ENCODE measurements around the gene CACNA2D4. TPM values are rescaled to one million over a fixed set of nuclear protein-coding genes. Genes with fewer than 3 reads are reported as not detected.

The CACNA2D4 gene
- total RNA-seq, 6 experiments from 2014 or later, result 0.07 to 0.26 (median 0.23) TPM; not detected in 2

DNA sequence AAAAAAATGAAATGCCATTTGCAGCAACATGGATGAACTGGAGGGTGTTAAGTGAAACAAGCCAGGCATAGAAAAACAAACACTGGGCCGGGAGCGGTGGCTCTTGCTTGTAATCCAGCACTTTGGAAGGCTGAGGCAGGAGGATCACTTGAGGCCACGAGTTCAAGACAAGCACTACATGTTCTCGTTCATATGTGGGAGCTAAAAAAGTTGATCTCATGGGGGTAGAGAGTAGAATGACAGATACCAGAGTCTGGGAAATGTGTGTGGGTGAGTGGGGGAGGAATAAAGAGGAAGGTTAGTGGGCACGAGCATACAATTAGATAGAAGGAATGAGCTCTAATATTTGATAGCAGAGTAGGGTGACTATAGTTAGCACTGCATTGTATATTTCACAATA, 21.5 kb downstream of the CACNA2D4 start:
- H3K27me3 Mint-ChIP-seq (ENCODE audit: insufficient read depth), result peaks cover 6% of the 10 kb centered on the region
- H3K9me3 Mint-ChIP-seq, result peaks cover 7% of the 10 kb centered on the region
- no peak overlapping the region for H3K4me3 Mint-ChIP-seq
- TF ChIP-seq, protein P1, sequence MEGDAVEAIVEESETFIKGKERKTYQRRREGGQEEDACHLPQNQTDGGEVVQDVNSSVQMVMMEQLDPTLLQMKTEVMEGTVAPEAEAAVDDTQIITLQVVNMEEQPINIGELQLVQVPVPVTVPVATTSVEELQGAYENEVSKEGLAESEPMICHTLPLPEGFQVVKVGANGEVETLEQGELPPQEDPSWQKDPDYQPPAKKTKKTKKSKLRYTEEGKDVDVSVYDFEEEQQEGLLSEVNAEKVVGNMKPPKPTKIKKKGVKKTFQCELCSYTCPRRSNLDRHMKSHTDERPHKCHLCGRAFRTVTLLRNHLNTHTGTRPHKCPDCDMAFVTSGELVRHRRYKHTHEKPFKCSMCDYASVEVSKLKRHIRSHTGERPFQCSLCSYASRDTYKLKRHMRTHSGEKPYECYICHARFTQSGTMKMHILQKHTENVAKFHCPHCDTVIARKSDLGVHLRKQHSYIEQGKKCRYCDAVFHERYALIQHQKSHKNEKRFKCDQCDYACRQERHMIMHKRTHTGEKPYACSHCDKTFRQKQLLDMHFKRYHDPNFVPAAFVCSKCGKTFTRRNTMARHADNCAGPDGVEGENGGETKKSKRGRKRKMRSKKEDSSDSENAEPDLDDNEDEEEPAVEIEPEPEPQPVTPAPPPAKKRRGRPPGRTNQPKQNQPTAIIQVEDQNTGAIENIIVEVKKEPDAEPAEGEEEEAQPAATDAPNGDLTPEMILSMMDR (IDR thresholded peaks at IDR 0.05), result no peak
- no peak for DNase-seq
- no peaks in the 10 kb centered on the region for H3K4me1 Mint-ChIP-seq (ENCODE audit: low read depth)
- H3K36me3 Mint-ChIP-seq (ENCODE audit: low read depth), result no peaks in the 10 kb centered on the region
- no peak overlapping the region for H3K27ac Mint-ChIP-seq

DNA sequence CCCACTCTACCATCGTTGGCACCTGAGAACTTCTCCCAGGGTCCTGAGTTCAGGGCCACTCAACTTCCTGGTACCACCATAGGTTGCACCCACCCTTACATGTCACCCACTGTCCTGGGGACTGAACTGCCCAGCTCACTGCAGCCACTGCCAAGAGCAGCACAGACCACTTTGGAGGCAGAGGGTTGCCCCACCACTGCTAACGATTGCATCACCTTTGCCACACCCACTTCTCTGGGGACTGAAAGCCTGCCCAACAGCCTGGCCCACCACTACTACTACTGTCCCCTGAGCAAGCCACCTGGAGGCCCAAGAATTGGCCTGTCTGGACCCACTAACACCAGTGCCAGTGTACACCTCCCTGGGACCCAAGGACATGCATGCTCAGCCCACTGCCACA, 27.6 kb downstream of the CACNA2D4 start:
- DNase-seq, result no peak
- H3K27ac Mint-ChIP-seq, result no peak overlapping the region
- peaks cover 22% of the 10 kb centered on the region for H3K27me3 Mint-ChIP-seq (ENCODE audit: insufficient read depth)
- no peaks in the 10 kb centered on the region for H3K36me3 Mint-ChIP-seq (ENCODE audit: low read depth)
- H3K4me1 Mint-ChIP-seq (ENCODE audit: low read depth), result no peaks in the 10 kb centered on the region
- H3K4me3 Mint-ChIP-seq, result no peak overlapping the region
- peaks cover 11% of the 10 kb centered on the region for H3K9me3 Mint-ChIP-seq
- TF ChIP-seq, protein P1 (IDR thresholded peaks at IDR 0.05), result no peak

DNA sequence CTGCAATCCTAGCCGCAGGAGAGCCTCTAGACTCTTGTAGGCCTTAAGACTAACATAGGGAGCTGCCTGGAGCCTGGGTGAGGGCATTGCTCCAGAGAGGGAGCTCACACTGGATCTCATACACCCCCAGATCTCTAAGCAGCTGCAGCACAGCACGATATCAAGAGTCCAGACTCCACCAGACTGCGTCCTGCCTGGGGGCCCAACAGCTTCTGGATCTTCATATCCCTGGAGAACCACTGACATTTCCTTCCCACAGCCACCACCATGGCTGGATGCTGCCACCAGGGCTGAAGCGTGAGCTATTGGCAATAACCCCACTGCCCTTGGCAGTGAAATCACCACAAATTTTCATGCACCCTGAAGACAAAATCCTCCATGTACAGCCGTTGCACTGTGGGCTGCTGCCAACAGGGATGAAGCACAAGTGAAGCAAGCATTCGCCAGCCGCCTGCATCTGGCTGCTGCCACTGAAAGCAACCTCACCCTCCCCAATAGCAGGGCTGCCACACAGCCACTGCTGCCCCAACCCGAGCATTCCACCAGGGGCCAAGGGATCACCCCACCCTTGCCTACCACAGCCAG, 28.2 kb downstream of the CACNA2D4 start:
- TF ChIP-seq, protein P1 (IDR thresholded peaks at IDR 0.05), result no peak
- H3K4me3 Mint-ChIP-seq, result no peak overlapping the region
- H3K4me1 Mint-ChIP-seq (ENCODE audit: low read depth), result no peaks in the 10 kb centered on the region
- no peak overlapping the region for H3K27ac Mint-ChIP-seq
- no peaks in the 10 kb centered on the region for H3K36me3 Mint-ChIP-seq (ENCODE audit: low read depth)
- no peak for DNase-seq
- peaks cover 11% of the 10 kb centered on the region for H3K9me3 Mint-ChIP-seq
- H3K27me3 Mint-ChIP-seq (ENCODE audit: insufficient read depth), result peaks cover 26% of the 10 kb centered on the region

DNA sequence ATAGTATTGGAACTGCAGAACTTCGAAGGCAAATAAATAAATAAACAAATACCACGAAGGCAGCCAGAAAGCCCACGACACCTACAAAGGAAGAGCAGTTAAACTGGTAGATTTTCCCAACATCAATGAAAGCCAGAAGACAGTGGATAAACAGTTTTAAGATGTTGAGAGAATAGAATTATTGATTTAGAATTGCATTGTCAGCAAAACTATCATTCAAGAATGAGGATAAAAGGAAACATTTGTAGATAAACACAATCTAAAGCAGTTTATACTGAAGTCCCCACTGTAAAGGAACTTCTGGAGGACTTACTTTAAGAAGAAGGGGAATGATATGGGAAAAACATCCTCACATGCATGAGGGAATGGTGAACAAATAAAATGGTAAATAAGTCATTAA, 29.5 kb downstream of the CACNA2D4 start:
- TF ChIP-seq, protein P1 (IDR thresholded peaks at IDR 0.05), result no peak
- Mint-ChIP-seq H3K9me3 (peaks cover 11% of the 10 kb centered on the region), H3K36me3 (ENCODE audit: low read depth) (no peaks in the 10 kb centered on the region), H3K4me1 (ENCODE audit: low read depth) (no peaks in the 10 kb centered on the region), H3K4me3 (no peak overlapping the region), H3K27me3 (ENCODE audit: insufficient read depth) (peaks cover 30% of the 10 kb centered on the region), H3K27ac (no peak overlapping the region)
- no peak for DNase-seq

DNA sequence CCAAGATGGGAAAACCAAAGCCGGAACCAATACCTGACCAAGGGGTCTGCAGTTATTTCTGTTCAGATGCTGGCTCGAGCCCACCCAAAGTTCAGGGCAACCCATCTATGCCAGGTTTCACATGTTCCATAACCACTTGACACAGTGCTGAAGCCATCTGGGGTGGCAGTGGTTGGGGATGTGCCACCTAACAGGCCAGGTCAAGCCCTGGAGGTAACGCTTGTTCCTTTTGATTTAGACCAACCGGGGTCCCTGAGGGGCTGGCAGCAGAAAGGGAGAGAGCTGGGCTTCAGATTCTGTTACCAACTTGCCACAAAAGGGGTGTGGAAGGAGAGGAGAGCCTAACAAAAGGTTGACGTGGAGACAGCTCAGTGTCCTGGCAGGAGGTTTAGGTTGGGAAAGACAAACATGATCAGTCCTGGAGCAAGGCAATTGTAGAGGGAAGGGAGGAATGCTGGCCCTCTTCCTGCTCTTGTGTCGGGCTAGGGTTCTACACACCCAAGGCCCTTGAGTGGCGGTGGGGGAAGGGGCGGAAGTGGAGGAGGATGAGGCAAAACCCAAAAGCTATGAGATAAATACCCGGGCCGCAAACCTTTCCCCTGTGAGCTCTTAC, 31.9 kb downstream of the CACNA2D4 start:
- no peaks in the 10 kb centered on the region for H3K4me1 Mint-ChIP-seq (ENCODE audit: low read depth)
- DNase-seq, result no peak
- H3K27ac Mint-ChIP-seq, result no peak overlapping the region
- no peaks in the 10 kb centered on the region for H3K36me3 Mint-ChIP-seq (ENCODE audit: low read depth)
- TF ChIP-seq, protein P1 (IDR thresholded peaks at IDR 0.05), result no peak
- peaks cover 39% of the 10 kb centered on the region for H3K27me3 Mint-ChIP-seq (ENCODE audit: insufficient read depth)
- no peak overlapping the region for H3K4me3 Mint-ChIP-seq
- H3K9me3 Mint-ChIP-seq, result no peaks in the 10 kb centered on the region
